ENCODE measurements around the gene ISYNA1.

GRCh38 chr19:18456974-18457373, 19.0 kb upstream of the ISYNA1 start:
- no peak for TF ChIP-seq POLR2A (IDR thresholded peaks at IDR 0.05)
- TF ChIP-seq CTCF (IDR thresholded peaks at IDR 0.05) = no peak

Measured in heart left ventricle (tissue), 13 donors.